HUDEP-2 (cell line): ENCODE data around the gene NEAT1.

Experiments used
- DNase-seq, 76 experiments: peaks; one replicate each; lab custom pipeline; 2025; ENCODE audit not compliant: unreplicated experiment in 76 of 76; lab: John Stamatoyannopoulos, UW

The NEAT1 gene

GRCh38 chr11:65388731-65389130, 33.9 kb upstream of the NEAT1 start:
- DNase-seq: no peak

- no peak for DNase-seq
Measured at GRCh38 chr11:65389294-65389980, 33.2 kb upstream of the NEAT1 start.

GRCh38 chr11:65390099-65390941, 32.3 kb upstream of the NEAT1 start:
- DNase-seq: no peak

DNA sequence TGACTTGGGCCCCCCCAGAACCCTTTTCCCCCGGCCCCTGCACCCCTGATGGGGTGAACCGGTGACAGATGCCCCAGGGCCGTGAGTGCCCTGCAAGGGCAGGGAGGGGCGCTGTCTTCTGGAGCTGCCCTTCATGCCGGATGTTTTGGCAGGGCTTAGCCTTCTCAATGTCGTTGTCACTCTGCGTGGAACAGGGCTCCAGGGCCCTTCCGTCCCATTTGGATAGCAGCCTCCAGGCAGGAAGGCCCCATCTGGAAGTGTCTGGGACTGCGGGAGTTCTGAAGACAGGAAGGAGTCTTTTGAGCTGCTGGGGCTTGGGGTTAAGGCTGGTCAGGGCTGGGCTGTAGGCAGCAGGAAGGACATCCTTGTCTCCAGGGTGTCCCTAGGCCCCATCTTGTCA, 31.6 kb upstream of the NEAT1 start:
- DNase-seq: no peak

DNA sequence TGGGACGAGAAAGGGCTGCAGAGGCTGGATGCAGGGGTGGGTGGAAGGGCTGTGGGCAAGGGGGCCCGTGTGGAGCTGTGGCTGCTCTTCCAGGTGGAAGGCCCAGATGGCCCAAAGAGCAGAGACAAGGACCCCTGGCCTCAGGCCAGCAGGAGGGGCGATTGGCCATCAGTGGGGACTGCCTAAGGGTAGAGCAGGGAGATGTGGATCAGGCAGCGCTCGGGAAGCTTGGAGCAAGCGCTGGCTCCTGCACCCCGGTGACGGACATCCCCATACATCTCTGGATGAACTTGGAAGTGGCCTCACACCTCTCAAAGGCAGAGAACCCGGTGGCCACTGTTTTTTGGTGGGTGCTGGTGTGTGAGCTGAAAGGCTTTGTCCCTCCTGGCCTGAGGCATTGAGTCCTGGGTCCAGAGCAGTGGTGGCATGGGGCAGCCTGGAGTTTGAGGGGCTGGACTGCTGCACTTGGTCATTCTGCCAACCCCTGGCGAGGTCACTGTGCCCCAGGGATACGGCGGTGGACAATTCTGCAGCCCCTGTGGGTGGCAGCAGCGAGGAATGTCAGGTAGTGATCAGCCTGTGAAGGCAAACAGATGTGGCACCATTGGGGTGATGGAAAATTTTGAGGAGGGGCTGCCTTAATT, 30.3 kb upstream of the NEAT1 start:
- no peak for DNase-seq

DNA sequence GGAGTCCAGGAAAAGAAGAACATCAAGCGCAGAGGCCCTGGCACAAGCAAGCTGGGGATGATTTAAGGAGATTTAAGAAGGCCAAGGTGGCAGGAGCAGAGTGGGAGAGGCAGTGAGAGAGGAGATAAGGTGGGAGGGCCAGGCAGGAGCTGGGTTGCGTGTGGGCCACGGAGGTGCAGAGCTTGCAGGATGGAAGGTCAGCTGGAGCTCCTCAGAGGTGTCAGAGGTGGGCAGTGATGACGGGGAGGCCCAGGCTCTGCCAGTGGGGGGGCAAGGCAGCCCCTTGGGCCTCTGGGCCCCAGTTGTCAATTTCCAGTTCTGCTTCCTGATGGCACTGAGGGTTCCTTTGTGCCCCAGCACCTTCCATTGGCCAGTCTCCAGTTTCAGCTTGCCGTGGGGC, 29.7 kb upstream of the NEAT1 start:
- no peak for DNase-seq

DNA sequence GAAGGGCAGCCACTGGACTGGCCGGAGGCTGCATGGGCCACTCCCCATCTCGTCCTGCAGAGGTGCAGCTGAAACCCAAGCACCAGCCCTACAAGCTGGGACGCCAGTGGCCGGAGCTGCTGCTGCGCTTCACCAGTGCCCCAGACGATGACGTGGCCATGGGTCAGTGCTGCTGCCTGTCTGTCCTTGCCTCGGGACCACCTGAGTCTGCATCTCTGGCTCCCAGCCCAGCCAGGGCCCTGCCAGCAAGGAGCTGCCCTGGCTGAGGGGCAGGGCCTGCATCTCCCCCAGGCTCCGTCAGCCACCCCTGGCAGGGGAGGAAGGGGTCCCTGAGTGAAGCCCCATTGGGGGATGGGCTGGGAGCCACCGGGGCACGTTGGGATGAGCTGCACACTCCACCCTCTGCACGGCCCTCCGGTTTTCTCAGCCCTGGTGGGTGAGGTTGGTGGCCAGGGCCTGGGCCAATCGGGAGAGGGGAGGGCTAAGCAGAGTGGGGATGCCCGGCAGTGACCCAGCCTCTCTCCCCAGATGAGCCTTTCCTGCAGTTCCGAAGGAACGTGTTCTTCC, 29.0 kb upstream of the NEAT1 start:
- DNase-seq: no peak

DNA sequence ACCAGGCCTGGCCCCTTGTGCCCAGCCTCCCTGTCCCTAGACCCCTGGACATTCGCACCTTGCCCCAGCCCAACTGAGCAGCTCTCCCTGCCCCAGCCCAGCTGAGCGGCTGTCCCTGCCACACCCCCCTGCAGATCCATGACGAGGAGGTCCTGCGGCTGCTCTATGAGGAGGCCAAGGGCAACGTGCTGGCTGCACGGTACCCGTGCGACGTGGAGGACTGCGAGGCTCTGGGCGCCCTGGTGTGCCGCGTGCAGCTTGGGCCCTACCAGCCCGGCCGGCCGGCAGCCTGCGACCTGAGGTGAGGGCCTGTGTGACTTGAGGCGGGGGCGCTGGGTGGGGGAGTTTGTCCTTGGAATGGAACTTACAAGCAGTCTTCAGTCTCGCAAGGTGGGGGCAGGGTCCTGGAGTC, 28.5 kb upstream of the NEAT1 start:
- no peak for DNase-seq

DNA sequence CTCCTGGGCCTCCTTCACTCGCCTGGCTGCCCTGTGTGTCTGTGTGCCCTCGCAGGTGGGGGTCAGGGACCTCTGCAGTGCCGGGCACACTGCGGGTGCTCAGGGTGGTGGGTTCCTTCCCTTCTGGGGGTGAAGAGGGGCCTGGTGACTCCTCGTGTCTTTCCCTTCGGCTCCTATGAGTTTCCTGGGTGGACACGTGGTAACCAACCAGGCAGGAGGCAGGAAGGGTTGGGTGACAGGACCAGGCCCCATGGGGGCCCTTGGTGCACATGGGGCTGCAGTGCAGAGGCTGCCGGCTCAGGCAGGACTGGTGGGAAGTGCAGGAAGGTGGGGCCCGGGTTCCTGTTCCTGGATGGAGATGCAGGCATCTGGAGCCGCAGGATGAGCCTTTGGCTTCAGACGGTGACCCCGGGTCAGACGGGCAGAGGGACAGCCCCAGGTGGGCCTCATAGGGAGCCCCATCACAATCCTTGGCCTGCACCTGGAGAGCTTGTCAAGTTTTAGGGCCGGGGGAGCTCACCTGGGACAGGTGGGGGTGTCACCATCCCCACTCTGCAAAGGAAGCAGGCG, 26.6 kb upstream of the NEAT1 start:
- no peak for DNase-seq

GRCh38 chr11:65396769-65397745, 25.5 kb upstream of the NEAT1 start:
- no peak for DNase-seq

- DNase-seq: no peak
Measured at GRCh38 chr11:65398362-65398910, 24.2 kb upstream of the NEAT1 start.

DNA sequence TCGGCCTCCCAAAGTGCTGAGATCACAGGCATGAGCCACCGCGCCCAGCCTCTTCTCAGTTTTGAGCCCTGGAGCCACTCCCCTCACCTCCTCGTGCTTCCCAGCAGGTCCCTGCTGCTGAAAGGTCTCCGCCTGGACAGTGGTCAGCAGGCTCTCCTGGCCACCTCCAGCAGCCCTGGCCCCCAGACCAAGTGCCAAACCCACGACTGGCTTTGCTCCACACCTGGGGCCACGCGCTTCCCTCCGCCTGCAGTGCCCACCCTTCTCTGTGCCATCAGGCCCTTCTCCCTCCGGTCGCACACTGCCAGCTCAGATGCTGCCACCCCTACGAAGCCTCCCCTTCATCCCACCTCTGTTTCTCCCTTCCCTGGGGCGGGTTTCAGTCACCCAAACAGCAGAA, 23.3 kb upstream of the NEAT1 start:
- no peak for DNase-seq

DNA sequence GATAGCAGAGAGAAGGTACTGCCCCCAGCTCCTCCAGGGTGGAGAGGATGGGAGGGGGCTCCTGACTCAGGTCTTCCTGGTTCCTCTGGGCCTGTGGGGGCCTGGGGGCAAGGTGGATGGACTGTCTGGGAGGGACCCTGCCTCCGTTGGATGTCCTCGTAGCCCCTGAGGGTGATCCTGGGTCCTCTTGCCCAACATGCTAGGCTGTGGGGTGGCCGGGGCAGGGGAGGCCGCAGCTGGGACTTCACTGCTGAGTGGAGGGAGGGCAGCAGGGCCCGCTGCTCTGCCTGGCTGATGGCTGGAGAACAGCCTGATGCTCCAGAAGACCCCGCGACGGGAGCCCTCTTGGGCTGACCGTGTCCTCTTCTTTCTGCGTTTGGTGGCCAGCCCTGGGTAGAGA, 22.8 kb upstream of the NEAT1 start:
- no peak for DNase-seq

DNA sequence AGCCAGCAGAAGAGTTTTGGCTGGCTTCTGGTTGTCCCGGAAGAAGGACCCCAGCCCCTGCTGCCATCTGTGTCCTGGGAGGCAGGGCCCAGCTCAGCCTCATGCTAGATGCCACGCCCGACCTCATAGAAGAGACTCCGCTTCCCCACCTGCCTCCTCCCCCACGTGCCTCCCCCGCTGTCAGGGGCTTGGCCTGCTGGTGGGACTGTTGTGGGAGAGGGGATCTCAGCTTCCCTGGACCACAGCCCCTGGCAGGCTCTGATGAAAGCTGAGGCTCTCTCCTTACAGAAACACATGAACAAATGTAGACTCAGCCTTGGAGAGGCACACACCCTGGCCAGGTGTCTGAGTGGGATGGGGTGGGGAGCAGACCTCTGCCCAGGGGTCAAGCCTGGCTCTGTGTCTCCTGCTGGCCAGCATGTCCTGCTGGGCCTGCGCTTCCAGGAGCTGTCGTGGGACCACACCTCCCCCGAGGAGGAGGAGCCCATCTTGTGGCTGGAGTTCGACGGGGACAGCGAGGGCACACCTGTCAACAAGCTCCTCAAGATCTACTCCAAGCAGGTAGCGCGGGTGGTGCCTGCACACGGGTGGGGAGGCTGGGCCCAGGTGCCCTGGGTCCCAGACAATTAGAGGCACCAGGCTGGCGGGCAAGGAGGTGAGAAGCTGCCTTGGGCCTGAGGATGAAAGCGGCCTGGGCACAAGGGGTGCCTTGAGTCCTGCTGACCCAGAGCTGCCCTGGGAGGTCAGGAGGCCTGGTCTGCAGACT, 22.1 kb upstream of the NEAT1 start:
- DNase-seq: no peak

GRCh38 chr11:65401073-65401802, 21.4 kb upstream of the NEAT1 start:
- no peak for DNase-seq

GRCh38 chr11:65401803-65402248, 20.8 kb upstream of the NEAT1 start:
- DNase-seq: no peak

GRCh38 chr11:65402790-65403189, 19.8 kb upstream of the NEAT1 start:
- no peak for DNase-seq

DNA sequence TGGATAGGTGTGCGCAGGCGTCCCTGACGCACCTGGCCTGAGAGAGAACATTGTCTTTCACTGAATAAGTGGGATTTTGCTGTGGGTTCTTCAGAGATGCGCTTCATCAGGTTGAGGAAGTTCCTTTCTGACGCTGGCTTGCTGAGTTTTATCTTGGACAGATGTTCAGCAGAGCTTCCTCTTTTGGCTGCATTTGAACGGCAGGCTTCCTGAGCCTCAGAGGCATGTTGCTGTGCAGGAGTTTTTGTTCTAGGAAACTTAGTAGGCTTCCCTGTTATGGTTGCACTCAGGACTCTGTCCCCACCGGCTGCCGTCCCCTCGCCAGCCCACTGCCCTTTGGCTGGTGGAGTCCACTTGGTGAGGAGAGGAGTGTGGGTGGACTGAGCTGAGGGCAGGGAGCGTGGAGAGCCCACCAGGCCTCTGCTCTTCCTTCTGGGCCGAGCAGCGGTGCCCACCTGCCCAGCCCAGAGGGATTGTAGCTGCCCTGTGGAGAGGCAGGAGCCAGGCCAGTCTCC, 18.9 kb upstream of the NEAT1 start:
- peak in 24 of 76 experiments; percentile 1 to 50 (median 23) for DNase-seq
